HCT116 (cell line): ENCODE results near the gene AP3B1. TPM values are rescaled to one million over a fixed set of nuclear protein-coding genes. Genes with fewer than 3 reads are reported as not detected.

Experiments used
- ATAC-seq: fragments of 200-7000 bp; cut with Tn5 transposase; 2 replicates; pipeline ENCODE4 v1.9.1; 2020; ENCODE audit warnings: mild to moderate bottlenecking, moderate library complexity
- BruUV-seq: library from RNA; stranded (reverse); fragments of 400-500 nt; replicated peaks from 2 replicates; lab custom pipeline; 2021; lab: Mats Ljungman, UMichigan
- CTCF ChIA-PET: fragments of 300-600 bp; sonication (Branson Sonifier 250); formaldehyde crosslinking; loops from one replicate; lab custom pipeline; 2021; ENCODE audit warnings: antibody characterized with exemption; lab: Charles Lee
- POLR2A ChIA-PET: fragments of 300-600, 350-600 bp; sonication (Branson Sonifier 250); formaldehyde crosslinking; loops from one replicate; lab custom pipeline; 2021; ENCODE audit warnings: antibody characterized with exemption; lab: Charles Lee
- RAD21 ChIA-PET, 2 experiments: fragments of 300-600 bp; sonication (Branson Sonifier 250); formaldehyde crosslinking; loops; one replicate each; lab custom pipeline; 2023; ENCODE audit warnings: low total read pairs in 2 of 2; ENCODE audit not compliant: uncharacterized antibody in 2 of 2, unreplicated experiment in 2 of 2, low non-redundant PET in 1 of 2; lab: Charles Lee
- DNase-seq: peaks from one replicate; pipeline ENCODE4 v3.0.0-alpha.2; 2010; ENCODE audit warnings: low read depth, low spot score
- H2AFZ ChIP-seq: fragments of 200-600 bp; shearing (Covaris generic), sonication (generic); 2 replicates; pipeline ENCODE4 v1.6.1; 2017; ENCODE audit warnings: low read depth, mixed run types, mixed read lengths, antibody characterized with exemption, low read length; ENCODE audit not compliant: poor library complexity, severe bottlenecking
- H3K27ac ChIP-seq: 2 replicates; pipeline ENCODE4 v1.5.1; 2012; ENCODE audit warnings: low read depth, low read length
- H3K27me3 ChIP-seq: fragments of 200-600 bp; sonication (generic); 2 replicates; pipeline ENCODE4 v1.6.1; 2016; ENCODE audit warnings: mixed run types, low read length, mixed read lengths; ENCODE audit not compliant: insufficient read depth
- H3K36me3 ChIP-seq, 2 experiments: fragments of 200-500 bp in 1 of 2; fragments of 200-600 bp in 1 of 2; sonication (Bioruptor generic) in 1 of 2; sonication (generic) in 1 of 2; 2 replicates each; pipeline versions ENCODE4 v1.5.1 to v1.6.1; 2014 to 2016; ENCODE audit warnings: low read length in 2 of 2, inconsistent platforms in 1 of 2, mixed read lengths in 1 of 2, mixed run types in 1 of 2; ENCODE audit not compliant: insufficient read depth in 2 of 2, control insufficient read depth in 1 of 2
- H3K4me1 ChIP-seq, 2 experiments: fragments of 200-600 bp in 1 of 2; sonication (generic) in 1 of 2; 2 replicates each; pipeline versions ENCODE4 v1.5.1 to v1.6.1; 2012 to 2017; ENCODE audit warnings: low read length in 2 of 2, inconsistent platforms in 1 of 2, mild to moderate bottlenecking in 1 of 2, mixed read lengths in 1 of 2, mixed run types in 1 of 2, moderate library complexity in 1 of 2; ENCODE audit not compliant: insufficient read depth in 2 of 2, control insufficient read depth in 1 of 2
- H3K4me2 ChIP-seq: fragments of 200-600 bp; sonication (generic); 2 replicates; pipeline ENCODE4 v1.6.1; 2017; ENCODE audit warnings: mixed run types, low read length, mixed read lengths
- H3K4me3 ChIP-seq, 2 experiments: fragments of 200-600 bp in 1 of 2; sonication (generic) in 1 of 2; replicated peaks in 1 of 2; 2 replicates each; pipeline ENCODE4 v1.5.1; 2011 to 2016; ENCODE audit warnings: low read length in 2 of 2, control low read depth in 1 of 2, low read depth in 1 of 2, mild to moderate bottlenecking in 1 of 2, mixed read lengths in 1 of 2, mixed run types in 1 of 2
- H3K79me2 ChIP-seq: fragments of 200-600 bp; sonication (generic); 2 replicates; pipeline ENCODE4 v1.6.1; 2017; ENCODE audit warnings: mild to moderate bottlenecking, mixed run types, low read length, moderate library complexity, mixed read lengths; ENCODE audit not compliant: insufficient read depth
- H3K9ac ChIP-seq: fragments of 200-600 bp; sonication (generic); 2 replicates; pipeline ENCODE4 v1.6.1; 2016; ENCODE audit warnings: low read length, mixed read lengths
- H3K9me2 ChIP-seq: fragments of 200-600 bp; sonication (generic), shearing (Covaris generic); 2 replicates; pipeline ENCODE4 v1.6.1; 2017; ENCODE audit warnings: mixed run types, mild to moderate bottlenecking, moderate library complexity; ENCODE audit not compliant: insufficient read depth
- H3K9me3 ChIP-seq, 2 experiments: fragments of 200-500 bp in 1 of 2; fragments of 200-600 bp in 1 of 2; sonication (Bioruptor generic) in 1 of 2; sonication (generic) in 1 of 2; 2 replicates each; pipeline ENCODE4 v1.6.1; 2014 to 2017; ENCODE audit warnings: low read length in 2 of 2, mixed read lengths in 2 of 2, inconsistent platforms in 1 of 2, low read depth in 1 of 2, mild to moderate bottlenecking in 1 of 2, mixed run types in 1 of 2, moderate library complexity in 1 of 2; ENCODE audit not compliant: control insufficient read depth in 1 of 2, insufficient read depth in 1 of 2
- H4K20me1 ChIP-seq: fragments of 200-600 bp; sonication (generic), shearing (Covaris generic); 2 replicates; pipeline ENCODE4 v1.6.1; 2017; ENCODE audit warnings: mixed run types, mild to moderate bottlenecking, moderate library complexity; ENCODE audit not compliant: insufficient read depth
- EZH2phosphoT487 ChIP-seq: fragments of 200-600 bp; IDR thresholded peaks from 2 replicates; pipeline ENCODE4 v1.6.1; 2018; ENCODE audit warnings: antibody characterized with exemption, borderline replicate concordance
- FOSL1 ChIP-seq: IDR thresholded peaks from 2 replicates; pipeline ENCODE4 v1.6.1; 2012; ENCODE audit warnings: low read depth
- JUND ChIP-seq: IDR thresholded peaks from 2 replicates; pipeline ENCODE4 v1.6.1; 2012
- SIN3A ChIP-seq: IDR thresholded peaks from 2 replicates; pipeline ENCODE4 v1.6.1; 2012; ENCODE audit warnings: low read depth
- SRF ChIP-seq: IDR thresholded peaks from 2 replicates; pipeline ENCODE4 v1.6.1; 2012; ENCODE audit warnings: low read depth
- YY1 ChIP-seq: IDR thresholded peaks from 2 replicates; pipeline ENCODE4 v1.6.1; 2011; ENCODE audit warnings: low read length, low read depth, moderate library complexity, mild to moderate bottlenecking; ENCODE audit not compliant: insufficient replicate concordance; ENCODE audit errors: extremely low read depth
- ZFX ChIP-seq: fragments of 450-650 bp; IDR thresholded peaks from 2 replicates; pipeline ENCODE4 v1.6.1; 2017
- ZNF274 ChIP-seq: fragments of 200-500 bp; sonication (Bioruptor generic); IDR thresholded peaks from 2 replicates; pipeline ENCODE4 v1.6.1; 2014; ENCODE audit warnings: mild to moderate bottlenecking, low read depth, low read length, inconsistent platforms
- intact Hi-C: fragments of 100-400 bp; cut with micrococcal nuclease; formaldehyde crosslinking; loops from 2 replicates; pipeline ENCODE4 v1.10.0; 2022
- total RNA-seq: library from RNA; stranded (reverse); gene quantifications from one replicate; pipeline ENCODE4 v1.2.1, GENCODE V29; 2021; ENCODE audit not compliant: unreplicated experiment
- TF ChIP-seq, protein P1 (sequence below): IDR thresholded peaks from 2 replicates; pipeline ENCODE4 v1.6.1; 2011; ENCODE audit warnings: mild to moderate bottlenecking, low read length, moderate library complexity; ENCODE audit not compliant: insufficient replicate concordance; ENCODE audit errors: extremely low read depth

The AP3B1 gene
- total RNA-seq, 1 experiment from 2014 or later: 54.5 TPM

DNA sequence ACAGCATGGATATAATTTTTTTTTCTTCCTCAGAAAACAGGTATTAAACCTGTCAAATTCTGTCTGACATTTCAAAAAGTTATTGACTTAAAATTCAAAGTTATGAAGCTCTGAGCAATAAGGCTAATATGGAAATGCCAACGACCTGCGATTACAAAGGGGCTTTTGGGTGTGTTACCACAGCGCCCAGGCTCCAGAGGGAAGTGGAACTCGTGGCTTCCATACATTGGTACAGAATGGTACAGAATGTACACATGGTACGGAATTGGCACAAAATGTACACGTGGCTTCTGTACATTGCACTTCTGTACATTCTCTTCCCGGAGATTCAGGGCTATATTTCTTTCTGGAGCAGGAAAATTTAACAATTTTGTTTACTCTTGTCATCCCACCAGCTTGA, 293.3 kb downstream of the AP3B1 start:
- RAD21 ChIA-PET: no interaction called here
- TF ChIP-seq FOSL1 (no peak), YY1 (no peak), SIN3A (no peak), JUND (no peak), ZFX (no peak), EZH2phosphoT487 (no peak), SRF (no peak), ZNF274 (no peak)
- TF ChIP-seq, protein P1, sequence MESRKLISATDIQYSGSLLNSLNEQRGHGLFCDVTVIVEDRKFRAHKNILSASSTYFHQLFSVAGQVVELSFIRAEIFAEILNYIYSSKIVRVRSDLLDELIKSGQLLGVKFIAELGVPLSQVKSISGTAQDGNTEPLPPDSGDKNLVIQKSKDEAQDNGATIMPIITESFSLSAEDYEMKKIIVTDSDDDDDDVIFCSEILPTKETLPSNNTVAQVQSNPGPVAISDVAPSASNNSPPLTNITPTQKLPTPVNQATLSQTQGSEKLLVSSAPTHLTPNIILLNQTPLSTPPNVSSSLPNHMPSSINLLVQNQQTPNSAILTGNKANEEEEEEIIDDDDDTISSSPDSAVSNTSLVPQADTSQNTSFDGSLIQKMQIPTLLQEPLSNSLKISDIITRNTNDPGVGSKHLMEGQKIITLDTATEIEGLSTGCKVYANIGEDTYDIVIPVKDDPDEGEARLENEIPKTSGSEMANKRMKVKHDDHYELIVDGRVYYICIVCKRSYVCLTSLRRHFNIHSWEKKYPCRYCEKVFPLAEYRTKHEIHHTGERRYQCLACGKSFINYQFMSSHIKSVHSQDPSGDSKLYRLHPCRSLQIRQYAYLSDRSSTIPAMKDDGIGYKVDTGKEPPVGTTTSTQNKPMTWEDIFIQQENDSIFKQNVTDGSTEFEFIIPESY: no peak
- intact Hi-C loops: no loop called here
- no peaks in the 10 kb centered on the region for H3K4me1 ChIP-seq
- no peaks in the 10 kb centered on the region for H3K27me3 ChIP-seq
- no peak overlapping the region for H3K4me3 ChIP-seq
- DNase-seq (no peak), ATAC-seq (no peak)
- no peaks in the 10 kb centered on the region for H3K79me2 ChIP-seq
- no peak overlapping the region for H3K9ac ChIP-seq
- POLR2A ChIA-PET: no interaction called here
- BruUV-seq: no TSS peak
- no peak overlapping the region for H2AFZ ChIP-seq
- no peak overlapping the region for H3K4me2 ChIP-seq
- H3K36me3 ChIP-seq: peaks cover 0 to 2% of the 10 kb centered on the region in 2 experiments; a peak in 1 of 4 replicates
- no peaks in the 10 kb centered on the region for H4K20me1 ChIP-seq
- H3K9me2 ChIP-seq: no peaks in the 10 kb centered on the region
- no peaks in the 10 kb centered on the region for H3K9me3 ChIP-seq
- no peak overlapping the region for H3K27ac ChIP-seq
- CTCF ChIA-PET: interaction anchor here (1.3 kb wide), 1 partner anchor 9 kb away, joined by 3 read pairs; no protein-coding TSS in a partner anchor

DNA sequence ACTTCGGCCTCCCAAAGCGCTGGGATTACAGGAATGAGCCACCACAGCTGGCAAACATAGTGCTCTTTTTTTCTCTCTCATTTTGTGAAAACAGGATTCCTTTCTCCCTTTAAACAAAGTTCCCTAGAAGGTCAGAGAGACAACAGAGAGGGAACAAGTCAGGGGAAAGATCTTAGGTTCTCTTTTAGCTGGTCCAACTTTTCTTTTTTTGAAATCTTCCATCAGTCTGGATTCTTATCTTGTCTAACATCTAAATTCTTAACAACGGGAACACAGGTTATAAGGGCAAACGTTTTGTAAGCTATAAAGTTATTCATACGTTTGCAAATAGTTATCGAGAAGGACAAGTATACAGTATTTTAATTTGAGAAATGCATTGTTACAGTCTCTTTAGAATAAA, 294.3 kb downstream of the AP3B1 start:
- H3K9ac ChIP-seq: no peak overlapping the region
- H3K4me1 ChIP-seq: no peaks in the 10 kb centered on the region
- ATAC-seq (no peak), DNase-seq (no peak)
- ChIA-PET POLR2A (no interaction called here), RAD21 (no interaction called here), CTCF (interaction anchor here (0.8 kb wide), 1 partner anchor 440 kb away, joined by 3 read pairs; no protein-coding TSS in a partner anchor)
- no peak overlapping the region for H3K4me2 ChIP-seq
- no peaks in the 10 kb centered on the region for H3K9me2 ChIP-seq
- no peaks in the 10 kb centered on the region for H3K79me2 ChIP-seq
- H3K36me3 ChIP-seq: peaks cover 0 to 2% of the 10 kb centered on the region in 2 experiments; a peak in 1 of 4 replicates
- no peaks in the 10 kb centered on the region for H3K9me3 ChIP-seq
- no peaks in the 10 kb centered on the region for H3K27me3 ChIP-seq
- no peaks in the 10 kb centered on the region for H4K20me1 ChIP-seq
- H3K4me3 ChIP-seq: no peak overlapping the region
- no peak overlapping the region for H2AFZ ChIP-seq
- no peak for TF ChIP-seq EZH2phosphoT487
- TF ChIP-seq SIN3A: no peak
- no peak overlapping the region for H3K27ac ChIP-seq
- intact Hi-C loops: no loop called here
- BruUV-seq: no TSS peak
